ENCODE measurements around the gene WNT5B. TPM values are rescaled to one million over a fixed set of nuclear protein-coding genes. Genes with fewer than 3 reads are reported as not detected.

Gene WNT5B
- total and polyA plus RNA-seq, 4 experiments from 2014 or later, result 0.17 to 0.61 TPM; not detected in 2

GRCh38 chr12:1643043-1643442, 14.0 kb downstream of the WNT5B start:
- Histone ChIP-seq H3K27ac (ENCODE audit: low read depth, low read length) (no peak overlapping the region), H3K4me1 (ENCODE audit: insufficient read depth, low read length) (no peaks in the 10 kb centered on the region), H3K36me3 (ENCODE audit: insufficient read depth, low read length) (no peaks in the 10 kb centered on the region), H3K4me3 (ENCODE audit: low read length in 2 of 2) (no peak overlapping the region), H3K27me3 (ENCODE audit: insufficient read depth, low read length) (no peaks in the 10 kb centered on the region), H3K9me3 (ENCODE audit: control insufficient read depth in 1 of 2, low read length in 2 of 2) (no peaks in the 10 kb centered on the region)
- POLR2A ChIA-PET (ENCODE audit: partially characterized antibody), result no interaction called here
- H3K27me3 Mint-ChIP-seq, result peaks cover 7 to 12% of the 10 kb centered on the region in 2 donors
- no peaks in the 10 kb centered on the region for H3K36me3 Mint-ChIP-seq
- H3K27ac Mint-ChIP-seq, result no peak overlapping the region
- no peaks in the 10 kb centered on the region for H3K9me3 Mint-ChIP-seq
- no peak overlapping the region for H3K4me3 Mint-ChIP-seq
- CTCF ChIA-PET (ENCODE audit: partially characterized antibody), result interaction anchor here (0.6 to 2.3 kb wide), 5 partner anchors 8 to 297 kb away, joined by 4 to 15 read pairs (median 8); no protein-coding TSS in a partner anchor
- DNase-seq, result no peak
- intact Hi-C loops (cut with micrococcal nuclease), result no loop called here
- no peaks in the 10 kb centered on the region for H3K4me1 Mint-ChIP-seq

DNA sequence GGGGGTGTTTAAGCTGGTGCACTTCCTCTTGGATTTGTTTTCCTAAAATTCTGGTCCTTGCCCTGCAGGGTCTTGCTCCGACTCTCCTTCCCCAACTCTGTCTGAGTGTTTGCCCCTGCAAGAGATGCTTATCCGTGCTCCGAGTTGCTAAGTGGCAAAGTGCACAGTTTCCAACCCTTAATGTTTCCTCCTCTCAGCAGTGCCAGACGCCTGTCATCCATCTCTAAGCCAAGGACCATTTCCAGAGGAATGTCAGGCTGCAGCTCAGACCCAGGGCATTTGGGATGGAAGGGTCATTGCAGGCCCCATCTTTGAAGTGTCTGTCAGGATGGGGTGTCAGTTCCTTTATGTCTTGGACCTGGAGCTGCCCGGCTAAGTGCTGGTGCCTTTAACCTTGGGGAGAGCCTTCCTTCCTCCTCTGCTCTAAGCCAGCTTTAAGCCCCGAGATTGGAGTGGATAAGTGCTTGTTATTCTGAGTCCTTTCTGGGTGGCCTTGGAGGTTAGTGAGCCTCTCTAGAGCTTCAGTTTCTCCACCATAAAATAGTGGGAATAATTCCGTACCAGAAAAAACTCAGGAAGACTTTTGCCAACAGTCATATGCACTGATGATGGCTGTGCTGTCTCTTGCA, 15.0 kb downstream of the WNT5B start:
- CTCF ChIA-PET (ENCODE audit: partially characterized antibody), result interaction anchor here (1.2 to 2.3 kb wide), 4 partner anchors 9 to 296 kb away, joined by 8 to 15 read pairs (median 8); no protein-coding TSS in a partner anchor
- H3K4me3 ChIP-seq (ENCODE audit: low read length in 2 of 2), result no peak overlapping the region
- Mint-ChIP-seq H3K4me3 (no peak overlapping the region), H3K36me3 (no peaks in the 10 kb centered on the region), H3K27ac (no peak overlapping the region), H3K4me1 (no peaks in the 10 kb centered on the region), H3K9me3 (no peaks in the 10 kb centered on the region), H3K27me3 (peaks cover 13 to 14% of the 10 kb centered on the region in 2 donors)
- H3K27me3 ChIP-seq (ENCODE audit: insufficient read depth, low read length), result no peaks in the 10 kb centered on the region
- H3K9me3 ChIP-seq (ENCODE audit: control insufficient read depth in 1 of 2, low read length in 2 of 2), result no peaks in the 10 kb centered on the region
- no peaks in the 10 kb centered on the region for H3K36me3 ChIP-seq (ENCODE audit: insufficient read depth, low read length)
- DNase-seq, result no peak
- intact Hi-C loops (cut with micrococcal nuclease), result no loop called here
- no peak overlapping the region for H3K27ac ChIP-seq (ENCODE audit: low read depth, low read length)
- POLR2A ChIA-PET (ENCODE audit: partially characterized antibody), result no interaction called here
- H3K4me1 ChIP-seq (ENCODE audit: insufficient read depth, low read length), result no peaks in the 10 kb centered on the region

DNA sequence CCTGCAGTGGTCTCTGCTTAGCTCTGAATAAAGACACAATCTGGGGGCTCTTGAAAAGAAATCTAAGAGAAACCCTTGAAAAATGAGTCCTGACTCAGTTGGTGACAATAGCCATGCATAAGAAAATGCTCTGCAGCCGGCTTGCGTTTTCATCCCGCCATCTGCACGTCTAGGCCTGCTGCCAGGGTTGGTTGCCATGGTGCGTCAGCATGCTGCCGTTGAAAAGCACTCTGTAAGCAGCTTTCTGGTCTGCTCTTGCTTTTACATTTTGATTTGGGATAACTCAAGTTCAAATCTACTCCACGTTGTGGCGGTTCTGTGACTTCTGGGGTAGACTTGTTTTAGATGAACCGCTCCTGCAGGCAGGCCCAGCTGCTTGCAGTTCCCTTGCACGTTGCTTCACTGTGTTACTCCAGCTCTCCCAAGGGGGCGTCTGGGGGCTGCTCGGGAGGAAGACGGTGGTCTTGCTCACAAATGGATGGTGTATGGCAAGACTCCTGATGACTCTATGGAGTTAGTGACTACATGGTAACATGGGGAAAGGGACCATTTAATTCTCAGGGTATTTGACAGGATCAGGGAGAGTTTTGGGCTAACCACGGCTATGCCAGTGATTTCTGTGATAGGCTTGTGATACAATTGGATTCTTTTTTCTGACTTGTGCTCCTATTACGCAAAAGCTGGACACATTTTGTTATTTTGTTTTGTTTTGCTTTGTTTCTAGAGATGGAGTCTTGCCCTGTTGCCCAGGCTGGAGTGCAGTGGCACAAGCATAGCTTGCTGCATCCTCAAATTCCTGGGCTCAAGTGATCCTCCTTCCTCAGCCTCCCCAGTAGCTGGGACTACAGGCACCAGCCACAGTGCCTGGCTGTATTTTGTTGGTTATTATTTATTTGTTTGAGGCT, 15.8 kb downstream of the WNT5B start:
- H3K4me3 ChIP-seq (ENCODE audit: low read length in 2 of 2), result no peak overlapping the region
- no peak for DNase-seq
- ChIA-PET CTCF (ENCODE audit: partially characterized antibody) (interaction anchor here (1.2 to 18.3 kb wide), 6 partner anchors 8 to 295 kb away, joined by 6 to 612 read pairs (median 8); no protein-coding TSS in a partner anchor), POLR2A (ENCODE audit: partially characterized antibody) (no interaction called here)
- Mint-ChIP-seq H3K36me3 (no peaks in the 10 kb centered on the region), H3K9me3 (no peaks in the 10 kb centered on the region), H3K27me3 (peaks cover 14 to 16% of the 10 kb centered on the region in 2 donors), H3K27ac (no peak overlapping the region), H3K4me1 (no peaks in the 10 kb centered on the region), H3K4me3 (no peak overlapping the region)
- intact Hi-C loops (cut with micrococcal nuclease), result no loop called here
- H3K27ac ChIP-seq (ENCODE audit: low read depth, low read length), result no peak overlapping the region
- no peaks in the 10 kb centered on the region for H3K9me3 ChIP-seq (ENCODE audit: control insufficient read depth in 1 of 2, low read length in 2 of 2)
- H3K36me3 ChIP-seq (ENCODE audit: insufficient read depth, low read length), result no peaks in the 10 kb centered on the region
- H3K27me3 ChIP-seq (ENCODE audit: insufficient read depth, low read length), result no peaks in the 10 kb centered on the region
- no peaks in the 10 kb centered on the region for H3K4me1 ChIP-seq (ENCODE audit: insufficient read depth, low read length)

DNA sequence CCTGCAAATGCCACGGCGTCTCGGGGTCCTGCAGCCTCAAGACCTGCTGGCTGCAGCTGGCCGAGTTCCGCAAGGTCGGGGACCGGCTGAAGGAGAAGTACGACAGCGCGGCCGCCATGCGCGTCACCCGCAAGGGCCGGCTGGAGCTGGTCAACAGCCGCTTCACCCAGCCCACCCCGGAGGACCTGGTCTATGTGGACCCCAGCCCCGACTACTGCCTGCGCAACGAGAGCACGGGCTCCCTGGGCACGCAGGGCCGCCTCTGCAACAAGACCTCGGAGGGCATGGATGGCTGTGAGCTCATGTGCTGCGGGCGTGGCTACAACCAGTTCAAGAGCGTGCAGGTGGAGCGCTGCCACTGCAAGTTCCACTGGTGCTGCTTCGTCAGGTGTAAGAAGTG, 16.8 kb downstream of the WNT5B start:
- Mint-ChIP-seq H3K9me3 (no peaks in the 10 kb centered on the region), H3K4me3 (no peak overlapping the region), H3K36me3 (no peaks in the 10 kb centered on the region), H3K27ac (no peak overlapping the region), H3K4me1 (no peaks in the 10 kb centered on the region), H3K27me3 (peaks cover 9 to 12% of the 10 kb centered on the region in 2 donors)
- no peak overlapping the region for H3K27ac ChIP-seq (ENCODE audit: low read depth, low read length)
- H3K36me3 ChIP-seq (ENCODE audit: insufficient read depth, low read length), result no peaks in the 10 kb centered on the region
- H3K27me3 ChIP-seq (ENCODE audit: insufficient read depth, low read length), result no peaks in the 10 kb centered on the region
- intact Hi-C loops (cut with micrococcal nuclease), result no loop called here
- no peak for DNase-seq
- CTCF ChIA-PET (ENCODE audit: partially characterized antibody), result interaction anchor here (1.3 to 18.3 kb wide), 2 partner anchors 11 to 143 kb away, joined by 6 to 612 read pairs; no protein-coding TSS in a partner anchor
- POLR2A ChIA-PET (ENCODE audit: partially characterized antibody), result no interaction called here
- no peaks in the 10 kb centered on the region for H3K4me1 ChIP-seq (ENCODE audit: insufficient read depth, low read length)
- H3K4me3 ChIP-seq (ENCODE audit: low read length in 2 of 2), result no peak overlapping the region
- H3K9me3 ChIP-seq (ENCODE audit: control insufficient read depth in 1 of 2, low read length in 2 of 2), result no peaks in the 10 kb centered on the region

DNA sequence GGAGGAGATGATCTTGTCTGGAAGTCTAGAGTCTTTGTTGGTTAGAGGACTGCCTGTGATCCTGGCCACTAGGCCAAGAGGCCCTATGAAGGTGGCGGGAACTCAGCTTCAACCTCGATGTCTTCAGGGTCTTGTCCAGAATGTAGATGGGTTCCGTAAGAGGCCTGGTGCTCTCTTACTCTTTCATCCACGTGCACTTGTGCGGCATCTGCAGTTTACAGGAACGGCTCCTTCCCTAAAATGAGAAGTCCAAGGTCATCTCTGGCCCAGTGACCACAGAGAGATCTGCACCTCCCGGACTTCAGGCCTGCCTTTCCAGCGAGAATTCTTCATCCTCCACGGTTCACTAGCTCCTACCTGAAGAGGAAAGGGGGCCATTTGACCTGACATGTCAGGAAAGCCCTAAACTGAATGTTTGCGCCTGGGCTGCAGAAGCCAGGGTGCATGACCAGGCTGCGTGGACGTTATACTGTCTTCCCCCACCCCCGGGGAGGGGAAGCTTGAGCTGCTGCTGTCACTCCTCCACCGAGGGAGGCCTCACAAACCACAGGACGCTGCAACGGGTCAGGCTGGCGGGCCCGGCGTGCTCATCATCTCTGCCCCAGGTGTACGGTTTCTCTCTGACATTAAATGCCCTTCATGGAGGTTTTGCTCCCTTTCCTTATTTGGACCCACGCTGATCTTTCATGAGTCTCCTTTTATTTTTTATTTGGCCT, 17.7 kb downstream of the WNT5B start:
- no peaks in the 10 kb centered on the region for H3K36me3 ChIP-seq (ENCODE audit: insufficient read depth, low read length)
- no peaks in the 10 kb centered on the region for H3K4me1 Mint-ChIP-seq
- peaks cover 8 to 12% of the 10 kb centered on the region in 2 donors for H3K27me3 Mint-ChIP-seq
- no peak overlapping the region for H3K27ac ChIP-seq (ENCODE audit: low read depth, low read length)
- H3K27ac Mint-ChIP-seq, result no peak overlapping the region
- ChIA-PET POLR2A (ENCODE audit: partially characterized antibody) (no interaction called here), CTCF (ENCODE audit: partially characterized antibody) (interaction anchor here (1.0 to 18.3 kb wide), 3 partner anchors 13 to 293 kb away, joined by 4 to 612 read pairs (median 27); no protein-coding TSS in a partner anchor)
- DNase-seq, result no peak
- H3K27me3 ChIP-seq (ENCODE audit: insufficient read depth, low read length), result no peaks in the 10 kb centered on the region
- no peaks in the 10 kb centered on the region for H3K36me3 Mint-ChIP-seq
- H3K4me3 Mint-ChIP-seq, result no peak overlapping the region
- H3K9me3 Mint-ChIP-seq, result no peaks in the 10 kb centered on the region
- H3K4me3 ChIP-seq (ENCODE audit: low read length in 2 of 2), result no peak overlapping the region
- H3K9me3 ChIP-seq (ENCODE audit: control insufficient read depth in 1 of 2, low read length in 2 of 2), result no peaks in the 10 kb centered on the region
- intact Hi-C loops (cut with micrococcal nuclease), result no loop called here
- H3K4me1 ChIP-seq (ENCODE audit: insufficient read depth, low read length), result no peaks in the 10 kb centered on the region

DNA sequence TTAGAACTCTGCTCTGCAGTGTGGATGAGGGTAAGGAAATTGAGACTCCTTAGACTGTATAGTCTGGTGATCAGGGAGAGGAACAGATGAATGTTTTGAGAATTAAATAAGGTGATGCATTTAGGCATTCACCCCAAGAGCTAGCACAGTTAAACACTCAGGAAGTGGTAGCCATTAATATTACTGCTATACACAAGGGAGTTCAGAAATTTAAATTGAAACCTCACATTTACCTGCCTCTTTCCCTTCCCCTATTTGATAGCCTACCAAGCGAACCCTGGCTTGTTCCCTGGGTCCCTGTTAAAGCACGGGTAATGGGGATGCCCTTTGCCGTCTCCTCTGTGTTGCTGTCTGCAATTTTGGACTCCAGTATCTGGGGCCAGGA, 18.2 kb downstream of the WNT5B start:
- no peaks in the 10 kb centered on the region for H3K4me1 Mint-ChIP-seq
- intact Hi-C loops (cut with micrococcal nuclease), result no loop called here
- no peaks in the 10 kb centered on the region for H3K9me3 ChIP-seq (ENCODE audit: control insufficient read depth in 1 of 2, low read length in 2 of 2)
- peaks cover 6 to 12% of the 10 kb centered on the region in 2 donors for H3K27me3 Mint-ChIP-seq
- H3K27me3 ChIP-seq (ENCODE audit: insufficient read depth, low read length), result no peaks in the 10 kb centered on the region
- no peaks in the 10 kb centered on the region for H3K36me3 ChIP-seq (ENCODE audit: insufficient read depth, low read length)
- no peak overlapping the region for H3K27ac Mint-ChIP-seq
- no peak overlapping the region for H3K4me3 ChIP-seq (ENCODE audit: low read length in 2 of 2)
- ChIA-PET CTCF (ENCODE audit: partially characterized antibody) (interaction anchor here (1.0 to 18.3 kb wide), 3 partner anchors 13 to 293 kb away, joined by 4 to 612 read pairs (median 27); no protein-coding TSS in a partner anchor), POLR2A (ENCODE audit: partially characterized antibody) (no interaction called here)
- DNase-seq, result no peak
- H3K4me3 Mint-ChIP-seq, result no peak overlapping the region
- H3K4me1 ChIP-seq (ENCODE audit: insufficient read depth, low read length), result no peaks in the 10 kb centered on the region
- no peaks in the 10 kb centered on the region for H3K36me3 Mint-ChIP-seq
- no peaks in the 10 kb centered on the region for H3K9me3 Mint-ChIP-seq
- no peak overlapping the region for H3K27ac ChIP-seq (ENCODE audit: low read depth, low read length)
